GM12878 (cell line): ENCODE results near the gene MRPS14. TPM values are rescaled to one million over a fixed set of nuclear protein-coding genes. Genes with fewer than 3 reads are reported as not detected.
A peak's percentile ranks its signal among the peaks of the same experiment; 100 is the strongest.

Source experiments
- ASH2L ChIP-seq: fragments of 300-600, 200-600 bp; sonication (generic); IDR thresholded peaks from 2 replicates; pipeline ENCODE4 v1.6.1; 2017; ENCODE audit warnings: low read depth, mild to moderate bottlenecking, borderline replicate concordance
- BHLHE40 ChIP-seq, 2 experiments: fragments of 450-650 bp in 1 of 2; IDR thresholded peaks; 2 replicates each; pipeline ENCODE4 v1.6.1; 2011 to 2017; ENCODE audit warnings: low read depth in 2 of 2, borderline replicate concordance in 1 of 2, improper control_type of control experiment in 1 of 2, low read length in 1 of 2, mild to moderate bottlenecking in 1 of 2
- BMI1 ChIP-seq: fragments of 450-650 bp; IDR thresholded peaks from 2 replicates; pipeline ENCODE4 v1.6.1; 2016; ENCODE audit warnings: mild to moderate bottlenecking, moderate library complexity, borderline replicate concordance
- BRCA1 ChIP-seq: IDR thresholded peaks from 2 replicates; pipeline ENCODE4 v1.6.1; 2011; ENCODE audit warnings: low read depth, low read length, improper control_type of control experiment
- CREB1 ChIP-seq: IDR thresholded peaks from 2 replicates; pipeline ENCODE4 v1.6.1; 2012; ENCODE audit warnings: low read depth, mild to moderate bottlenecking, inconsistent platforms
- DPF2 ChIP-seq: fragments of 450-650 bp; IDR thresholded peaks from 2 replicates; pipeline ENCODE4 v1.6.1; 2017; ENCODE audit warnings: mild to moderate bottlenecking
- EP300 ChIP-seq, 2 experiments: fragments of 150-350 bp in 1 of 2; IDR thresholded peaks; 2 replicates each; pipeline ENCODE4 v1.6.1; 2011 to 2012; ENCODE audit warnings: low read depth in 2 of 2, low read length in 2 of 2, borderline replicate concordance in 1 of 2, improper control_type of control experiment in 1 of 2, inconsistent platforms in 1 of 2; ENCODE audit not compliant: control insufficient read depth in 1 of 2
- FOXK2 ChIP-seq: fragments of 450-650 bp; IDR thresholded peaks from 2 replicates; pipeline ENCODE4 v1.6.1; 2017; ENCODE audit warnings: mild to moderate bottlenecking, moderate library complexity
- GATAD2B ChIP-seq: fragments of 450-650 bp; conservative IDR thresholded peaks from 2 replicates; pipeline ENCODE4 v1.6.1; 2017; ENCODE audit warnings: low read depth, mild to moderate bottlenecking, moderate library complexity
- JUNB ChIP-seq: IDR thresholded peaks from 2 replicates; pipeline ENCODE4 v1.6.1; 2016; ENCODE audit warnings: antibody characterized with exemption, mild to moderate bottlenecking
- MAX ChIP-seq: IDR thresholded peaks from 2 replicates; pipeline ENCODE4 v1.6.1; 2012; ENCODE audit warnings: low read depth, low read length, improper control_type of control experiment
- MLLT1 ChIP-seq: fragments of 450-650 bp; IDR thresholded peaks from 2 replicates; pipeline ENCODE4 v1.6.1; 2016; ENCODE audit warnings: mild to moderate bottlenecking
- NBN ChIP-seq: fragments of 450-650 bp; IDR thresholded peaks from 2 replicates; pipeline ENCODE4 v1.6.1; 2016
- NFIC ChIP-seq: IDR thresholded peaks from 2 replicates; pipeline ENCODE4 v1.6.1; 2012; ENCODE audit warnings: low read depth, mild to moderate bottlenecking, inconsistent platforms, low read length, moderate library complexity
- NFXL1 ChIP-seq: fragments of 450-650 bp; IDR thresholded peaks from 2 replicates; pipeline ENCODE4 v1.6.1; 2017; ENCODE audit warnings: antibody characterized with exemption, mild to moderate bottlenecking, borderline replicate concordance
- NR2C2 ChIP-seq: IDR thresholded peaks from 2 replicates; pipeline ENCODE4 v1.6.1; 2011; ENCODE audit warnings: borderline replicate concordance, low read depth; ENCODE audit not compliant: control insufficient read depth, insufficient read length
- NR2F1 ChIP-seq: fragments of 450-650 bp; conservative IDR thresholded peaks from 2 replicates; pipeline ENCODE4 v1.6.1; 2017; ENCODE audit warnings: mild to moderate bottlenecking
- PML ChIP-seq: IDR thresholded peaks from 2 replicates; pipeline ENCODE4 v1.6.1; 2012; ENCODE audit warnings: low read length, inconsistent platforms
- POLR2A ChIP-seq: IDR thresholded peaks from 2 replicates; pipeline ENCODE4 v1.6.1; 2011; ENCODE audit warnings: low read depth, mild to moderate bottlenecking, low read length
- POLR2AphosphoS5 ChIP-seq: IDR thresholded peaks from 2 replicates; pipeline ENCODE4 v1.6.1; 2011; ENCODE audit warnings: mild to moderate bottlenecking, low read length, inconsistent platforms
- RFX5 ChIP-seq: IDR thresholded peaks from 2 replicates; pipeline ENCODE4 v1.6.1; 2011; ENCODE audit warnings: low read depth, low read length, improper control_type of control experiment
- RUNX3 ChIP-seq: IDR thresholded peaks from 2 replicates; pipeline ENCODE4 v1.6.1; 2012; ENCODE audit warnings: low read length, inconsistent platforms
- SRF ChIP-seq, 2 experiments: IDR thresholded peaks; 2 replicates each; pipeline ENCODE4 v1.6.1; 2011; ENCODE audit warnings: low read depth in 2 of 2, low read length in 2 of 2, mild to moderate bottlenecking in 1 of 2, moderate library complexity in 1 of 2
- TARDBP ChIP-seq: IDR thresholded peaks from 2 replicates; pipeline ENCODE4 v1.6.1; 2016; ENCODE audit warnings: borderline replicate concordance
- TCF7 ChIP-seq: IDR thresholded peaks from 2 replicates; pipeline ENCODE4 v1.6.1; 2014; ENCODE audit warnings: antibody characterized with exemption, borderline replicate concordance
- WRNIP1 ChIP-seq: IDR thresholded peaks from 2 replicates; pipeline ENCODE4 v1.6.1; 2011; ENCODE audit warnings: low read depth, low read length, improper control_type of control experiment, borderline replicate concordance
- ZBTB11 ChIP-seq: fragments of 450-650 bp; formaldehyde crosslinking; IDR thresholded peaks from 2 replicates; pipeline ENCODE4 v1.5.0; 2022; ENCODE audit warnings: mild to moderate bottlenecking, missing genetic modification characterization
- ZNF207 ChIP-seq: fragments of 450-650 bp; IDR thresholded peaks from 2 replicates; pipeline ENCODE4 v1.6.1; 2014; ENCODE audit warnings: antibody characterized with exemption, mild to moderate bottlenecking, borderline replicate concordance
- ZNF24 ChIP-seq: fragments of 450-650 bp; IDR thresholded peaks from 2 replicates; pipeline ENCODE4 v1.6.1; 2017; ENCODE audit warnings: antibody characterized with exemption, mild to moderate bottlenecking
- ZNF622 ChIP-seq: fragments of 450-650 bp; IDR thresholded peaks from 2 replicates; pipeline ENCODE4 v1.6.1; 2017; ENCODE audit warnings: mild to moderate bottlenecking, inconsistent platforms
- polyA plus RNA-seq, 11 experiments: library from polyadenylated mRNA; depleted of rRNA in 4 of 11; unstranded in 6 of 11; stranded (reverse) in 5 of 11; fragments of >200 nt; fragmentation: Nextera tagmentation in 4 of 11; fragmentation: Illumina TruSeq in 1 of 11; extraction: Ambion mirVana in 4 of 11; extraction: Trizol in 1 of 11; gene quantifications; 1 replicate in 1 of 11; 2 replicates in 10 of 11; pipeline versions ENCODE4 v1.2.1 to v1.2.3, GENCODE V29; 2011 to 2016; ENCODE audit warnings: inconsistent platforms in 2 of 11, missing spikeins in 2 of 11, low read depth in 1 of 11
- total RNA-seq, 4 experiments: library from RNA; depleted of rRNA in 3 of 4; stranded (reverse); fragments of >200 nt in 3 of 4; fragmentation: Illumina TruSeq in 1 of 4; extraction: Trizol in 1 of 4; gene quantifications; 2 replicates each; pipeline versions ENCODE4 v1.2.1 to v1.2.3, GENCODE V29; 2013 to 2021

The MRPS14 gene
- total and polyA plus RNA-seq, 10 of the 15 experiments (the other 5 are each of a cell fraction or from before 2014, with no cell fraction given) = 31.1 to 224 (median 50.4) TPM

- TF ChIP-seq SRF (IDR thresholded peaks at IDR 0.05; ENCODE audit: low read depth in 2 of 2, low read length in 2 of 2) = peak; percentile 76 to 95
- TF ChIP-seq CREB1 = no peak
- no peak for TF ChIP-seq GATAD2B
- TF ChIP-seq RFX5 = no peak
- no peak for TF ChIP-seq ASH2L
- no peak for TF ChIP-seq BMI1
- TF ChIP-seq NFIC = no peak
- no peak for TF ChIP-seq NR2C2
- TF ChIP-seq TCF7 = no peak
- TF ChIP-seq POLR2A = no peak
- TF ChIP-seq MAX = no peak
- TF ChIP-seq EP300 (IDR thresholded peaks at IDR 0.05; ENCODE audit: borderline replicate concordance in 1 of 2, control insufficient read depth in 1 of 2, low read depth in 2 of 2, low read length in 2 of 2) = 0 out of 4 replicates have a peak, but pooled peaks of 1 of the 2 experiments have one; percentile 18
- TF ChIP-seq NR2F1 = 0 out of 2 replicates have a peak, but pooled peaks have one; percentile 35
- no peak for TF ChIP-seq WRNIP1
- no peak for TF ChIP-seq NFXL1
- no peak for TF ChIP-seq ZNF622
- TF ChIP-seq NBN = peak; percentile 40; the same call in 1 of the 2 replicates
- TF ChIP-seq MLLT1 = peak; percentile 71; the same call in 1 of the 2 replicates
- TF ChIP-seq BRCA1 = no peak
- no peak for TF ChIP-seq ZBTB11 (CRISPR knock-in tag)
- TF ChIP-seq POLR2AphosphoS5 = peak; percentile 31; the same call in 1 of the 2 replicates
- TF ChIP-seq PML = no peak
- TF ChIP-seq BHLHE40 (IDR thresholded peaks at IDR 0.05; ENCODE audit: borderline replicate concordance in 1 of 2, low read depth in 2 of 2, low read length in 1 of 2) = no peak
- 0 out of 2 replicates have a peak, but pooled peaks have one; percentile 41 for TF ChIP-seq JUNB
- no peak for TF ChIP-seq FOXK2
- TF ChIP-seq RUNX3 = peak; percentile 81
- TF ChIP-seq ZNF24 = no peak
- TF ChIP-seq TARDBP = no peak
- no peak for TF ChIP-seq DPF2
- TF ChIP-seq ZNF207 = no peak
These were observed 58.8 kb downstream of the MRPS14 start (continued) for GRCh38 chr1:174964261-174964971.
